Osteoblast (primary cell): ENCODE measurements around the gene DYSF. TPM values are rescaled to one million over a fixed set of nuclear protein-coding genes. Genes with fewer than 3 reads are reported as not detected.

ENCODE experiments used
- DNase-seq: peaks from one replicate; pipeline ENCODE4 v3.0.0; 2011; ENCODE audit warnings: low spot score, mixed read lengths; ENCODE audit not compliant: insufficient read length; ENCODE audit errors: missing footprints
- H2AFZ ChIP-seq: 2 replicates; pipeline ENCODE4 v1.6.0; 2011; ENCODE audit warnings: mild to moderate bottlenecking, low read length
- H3K27ac ChIP-seq: 2 replicates; pipeline ENCODE4 v1.5.1; 2011; ENCODE audit warnings: mild to moderate bottlenecking, low read depth, low read length, moderate library complexity
- H3K27me3 ChIP-seq: 2 replicates; pipeline ENCODE4 v1.6.0; 2012; ENCODE audit warnings: mild to moderate bottlenecking, control low read depth, inconsistent platforms, low read length, moderate library complexity; ENCODE audit not compliant: insufficient read depth
- H3K36me3 ChIP-seq: 2 replicates; pipeline ENCODE4 v1.5.1; 2011; ENCODE audit warnings: mild to moderate bottlenecking, low read length, control low read depth, moderate library complexity; ENCODE audit not compliant: insufficient read depth
- H3K4me1 ChIP-seq: 2 replicates; pipeline ENCODE4 v1.5.1; 2011; ENCODE audit warnings: mild to moderate bottlenecking, low read length, control low read depth, moderate library complexity; ENCODE audit not compliant: insufficient read depth
- H3K4me2 ChIP-seq: 2 replicates; pipeline ENCODE4 v1.6.0; 2011; ENCODE audit warnings: mild to moderate bottlenecking, low read length; ENCODE audit not compliant: insufficient read depth
- H3K4me3 ChIP-seq: fragments of 200-600 bp; sonication (generic); 3 replicates; pipeline ENCODE4 v1.5.1; 2012; ENCODE audit warnings: mild to moderate bottlenecking, low read length, inconsistent platforms; ENCODE audit not compliant: insufficient read depth
- H3K79me2 ChIP-seq: 2 replicates; pipeline ENCODE4 v1.6.0; 2012; ENCODE audit warnings: mild to moderate bottlenecking, low read length, control low read depth, inconsistent platforms; ENCODE audit not compliant: insufficient read depth
- H3K9me3 ChIP-seq: 2 replicates; pipeline ENCODE4 v1.5.1; 2011; ENCODE audit warnings: low read depth, low read length, control low read depth
- H4K20me1 ChIP-seq: 2 replicates; pipeline ENCODE4 v1.6.0; 2012; ENCODE audit warnings: mild to moderate bottlenecking, low read length, control low read depth; ENCODE audit not compliant: insufficient read depth
- CTCF ChIP-seq: IDR thresholded peaks from 2 replicates; pipeline ENCODE4 v1.5.1; 2011; ENCODE audit warnings: mild to moderate bottlenecking, low read depth, low read length, moderate library complexity; ENCODE audit errors: extremely low read depth
- total RNA-seq: library from RNA; depleted of rRNA; stranded (reverse); fragments of >200 nt; gene quantifications from 2 replicates; pipeline ENCODE4 v1.2.3, GENCODE V29; 2012

Gene DYSF
- total RNA-seq, 1 donor: 4.3 TPM

DNA sequence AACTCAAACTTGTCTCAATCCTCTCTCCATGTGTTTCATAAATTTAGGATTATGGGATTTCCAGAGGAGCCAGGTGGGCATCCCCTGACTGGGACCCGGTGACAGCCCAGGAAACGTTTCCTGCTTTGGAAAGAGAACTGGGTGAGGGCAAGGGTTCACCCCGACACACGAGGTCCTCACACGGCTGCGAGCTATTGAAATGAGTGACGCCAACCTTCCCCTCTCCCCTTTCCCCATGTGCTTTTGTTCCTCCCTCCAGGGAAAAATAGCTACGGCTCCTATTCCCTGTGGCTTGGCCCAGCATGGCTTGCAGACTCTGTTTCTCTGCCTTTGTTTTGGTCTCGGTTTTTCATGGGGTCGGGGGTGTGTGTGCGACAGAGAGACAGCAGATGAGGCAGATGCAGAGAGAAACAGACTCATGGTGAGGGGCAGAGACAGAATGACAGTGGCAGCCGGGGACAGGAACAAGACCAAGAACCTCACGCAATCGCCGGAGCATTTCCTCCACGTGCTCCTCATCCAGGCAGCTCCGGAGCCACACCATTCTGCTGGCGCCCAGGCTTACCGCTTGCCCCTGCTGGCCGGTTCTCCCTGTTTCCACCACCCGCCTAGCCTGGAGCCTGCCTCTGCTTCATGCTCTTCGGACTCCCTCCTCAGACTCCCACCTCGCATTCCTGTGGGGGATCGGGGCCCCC lies 238.5 kb downstream of the DYSF start:
- no peaks in the 10 kb centered on the region for H3K4me1 ChIP-seq
- no peak overlapping the region for H3K4me2 ChIP-seq
- H3K27me3 ChIP-seq: peaks cover 29% of the 10 kb centered on the region
- DNase-seq: no peak
- no peaks in the 10 kb centered on the region for H3K36me3 ChIP-seq
- H2AFZ ChIP-seq: no peak overlapping the region
- no peaks in the 10 kb centered on the region for H3K9me3 ChIP-seq
- no peaks in the 10 kb centered on the region for H3K79me2 ChIP-seq
- H3K27ac ChIP-seq: no peak overlapping the region
- no peak for TF ChIP-seq CTCF
- H3K4me3 ChIP-seq: no peak overlapping the region
- H4K20me1 ChIP-seq: no peaks in the 10 kb centered on the region

DNA sequence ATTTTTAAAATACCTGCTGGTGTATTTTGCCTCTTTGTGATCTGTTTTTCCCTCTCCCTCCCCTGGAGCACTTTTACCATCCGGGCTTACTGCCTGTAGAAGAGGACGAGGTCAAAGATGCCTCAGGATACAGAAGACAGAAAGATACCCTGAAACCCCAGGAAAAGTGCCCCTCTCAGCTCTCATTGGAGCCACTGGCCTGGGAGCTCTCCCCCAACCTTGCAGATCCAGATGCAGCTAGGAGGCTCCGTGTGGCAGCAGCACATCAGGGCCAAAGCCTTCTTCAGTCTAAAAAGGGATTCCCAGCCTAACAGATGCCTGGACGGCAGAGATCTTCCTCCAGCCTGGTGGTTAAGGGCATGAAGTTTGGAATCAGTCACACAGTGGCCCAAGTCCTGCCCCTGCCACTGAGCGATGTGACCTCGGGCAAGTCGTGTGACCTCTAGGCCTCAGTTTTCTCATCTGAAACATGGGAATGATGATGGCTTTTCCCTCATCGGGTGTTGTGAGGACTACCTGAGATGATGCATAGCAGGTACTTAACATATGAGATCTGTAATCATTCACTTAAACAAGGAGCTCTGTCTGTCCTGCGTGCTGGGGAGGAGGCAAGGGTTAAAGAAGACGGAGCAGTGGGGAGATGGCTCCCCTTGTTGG lies 239.4 kb downstream of the DYSF start:
- H3K4me3 ChIP-seq: no peak overlapping the region
- no peak for TF ChIP-seq CTCF
- no peak overlapping the region for H3K4me2 ChIP-seq
- no peaks in the 10 kb centered on the region for H3K4me1 ChIP-seq
- H4K20me1 ChIP-seq: no peaks in the 10 kb centered on the region
- H2AFZ ChIP-seq: no peak overlapping the region
- no peaks in the 10 kb centered on the region for H3K79me2 ChIP-seq
- no peak for DNase-seq
- peaks cover 29% of the 10 kb centered on the region for H3K27me3 ChIP-seq
- H3K27ac ChIP-seq: no peak overlapping the region
- H3K9me3 ChIP-seq: no peaks in the 10 kb centered on the region
- no peaks in the 10 kb centered on the region for H3K36me3 ChIP-seq

- no peaks in the 10 kb centered on the region for H3K79me2 ChIP-seq
- H3K4me3 ChIP-seq: no peak overlapping the region
- peaks cover 21% of the 10 kb centered on the region for H3K27me3 ChIP-seq
- H2AFZ ChIP-seq: no peak overlapping the region
- no peaks in the 10 kb centered on the region for H3K36me3 ChIP-seq
- no peaks in the 10 kb centered on the region for H4K20me1 ChIP-seq
- H3K4me2 ChIP-seq: no peak overlapping the region
- H3K27ac ChIP-seq: no peak overlapping the region
- no peak for DNase-seq
- no peak for TF ChIP-seq CTCF
- no peaks in the 10 kb centered on the region for H3K4me1 ChIP-seq
- no peaks in the 10 kb centered on the region for H3K9me3 ChIP-seq
These were observed 240.2 kb downstream of the DYSF start for GRCh38 chr2:71693286-71694270.
